HG03060 (cell line): ENCODE results near the gene GAB1.

Source experiments
- ATAC-seq: cut with Tn5 transposase; IDR thresholded peaks from one replicate; pipeline ENCODE4 v1.9.1; 2021; ENCODE audit warnings: low read depth, moderate number of reproducible peaks; ENCODE audit not compliant: unreplicated experiment

GAB1 gene

GRCh38 chr4:143407888-143408287, 71.2 kb downstream of the GAB1 start:
- no peak for ATAC-seq

- no peak for ATAC-seq
Measured at GRCh38 chr4:143410015-143410414, 73.3 kb downstream of the GAB1 start.

- ATAC-seq: no peak
Measured at GRCh38 chr4:143411527-143412419, 75.1 kb downstream of the GAB1 start.

GRCh38 chr4:143412420-143412758, 75.7 kb downstream of the GAB1 start:
- ATAC-seq: no peak

- peak; percentile 74 for ATAC-seq
Measured at GRCh38 chr4:143417679-143418403, 81.2 kb downstream of the GAB1 start.

- no peak for ATAC-seq
Measured at GRCh38 chr4:143420227-143420626, 83.6 kb downstream of the GAB1 start.

- no peak for ATAC-seq
Measured at GRCh38 chr4:143421609-143422008, 84.9 kb downstream of the GAB1 start.

GRCh38 chr4:143424276-143424675, 87.6 kb downstream of the GAB1 start:
- ATAC-seq: no peak

- no peak for ATAC-seq
Measured at GRCh38 chr4:143431526-143432257, 95.0 kb downstream of the GAB1 start.

GRCh38 chr4:143432258-143432591, 95.5 kb downstream of the GAB1 start:
- no peak for ATAC-seq

- no peak for ATAC-seq
Measured at GRCh38 chr4:143433231-143433630, 96.6 kb downstream of the GAB1 start.

GRCh38 chr4:143435955-143436354, 99.3 kb downstream of the GAB1 start:
- no peak for ATAC-seq

GRCh38 chr4:143437476-143437875, 100.8 kb downstream of the GAB1 start:
- no peak for ATAC-seq

GRCh38 chr4:143437937-143438336, 101.3 kb downstream of the GAB1 start:
- ATAC-seq: no peak

- ATAC-seq: no peak
Measured at GRCh38 chr4:143438710-143439109, 102.0 kb downstream of the GAB1 start.

- no peak for ATAC-seq
Measured at GRCh38 chr4:143441109-143441508, 104.4 kb downstream of the GAB1 start.

GRCh38 chr4:143441678-143442077, 105.0 kb downstream of the GAB1 start:
- no peak for ATAC-seq

- ATAC-seq: no peak
Measured at GRCh38 chr4:143443728-143444127, 107.1 kb downstream of the GAB1 start.

- no peak for ATAC-seq
Measured at GRCh38 chr4:143451186-143451585, 114.5 kb downstream of the GAB1 start.

GRCh38 chr4:143455211-143455610, 118.5 kb downstream of the GAB1 start:
- ATAC-seq: no peak

- ATAC-seq: no peak
Measured at GRCh38 chr4:143458966-143459365, 122.3 kb downstream of the GAB1 start.
